ENCODE results near the gene HOXA6.

DNA sequence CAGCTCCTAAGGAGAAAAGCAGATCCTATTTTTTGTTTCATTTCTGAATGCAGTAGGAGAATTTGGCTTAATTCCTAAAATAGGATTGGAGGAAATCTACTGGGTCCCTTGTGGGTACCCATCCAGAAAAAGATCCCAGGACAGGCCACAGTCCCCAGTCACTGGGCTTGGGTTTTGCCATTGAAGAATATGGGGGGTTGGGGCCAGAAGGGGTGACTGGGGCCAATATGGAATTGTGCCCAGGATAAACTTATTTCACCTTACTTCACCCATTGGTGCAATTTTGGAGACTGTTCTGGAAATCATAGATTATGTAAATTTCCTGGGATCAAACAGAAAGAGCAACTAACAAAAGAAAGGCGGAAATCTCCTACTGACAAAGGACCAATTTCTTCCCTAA is 9.1 kb downstream of the HOXA6 start:
- TF ChIP-seq, protein P1, sequence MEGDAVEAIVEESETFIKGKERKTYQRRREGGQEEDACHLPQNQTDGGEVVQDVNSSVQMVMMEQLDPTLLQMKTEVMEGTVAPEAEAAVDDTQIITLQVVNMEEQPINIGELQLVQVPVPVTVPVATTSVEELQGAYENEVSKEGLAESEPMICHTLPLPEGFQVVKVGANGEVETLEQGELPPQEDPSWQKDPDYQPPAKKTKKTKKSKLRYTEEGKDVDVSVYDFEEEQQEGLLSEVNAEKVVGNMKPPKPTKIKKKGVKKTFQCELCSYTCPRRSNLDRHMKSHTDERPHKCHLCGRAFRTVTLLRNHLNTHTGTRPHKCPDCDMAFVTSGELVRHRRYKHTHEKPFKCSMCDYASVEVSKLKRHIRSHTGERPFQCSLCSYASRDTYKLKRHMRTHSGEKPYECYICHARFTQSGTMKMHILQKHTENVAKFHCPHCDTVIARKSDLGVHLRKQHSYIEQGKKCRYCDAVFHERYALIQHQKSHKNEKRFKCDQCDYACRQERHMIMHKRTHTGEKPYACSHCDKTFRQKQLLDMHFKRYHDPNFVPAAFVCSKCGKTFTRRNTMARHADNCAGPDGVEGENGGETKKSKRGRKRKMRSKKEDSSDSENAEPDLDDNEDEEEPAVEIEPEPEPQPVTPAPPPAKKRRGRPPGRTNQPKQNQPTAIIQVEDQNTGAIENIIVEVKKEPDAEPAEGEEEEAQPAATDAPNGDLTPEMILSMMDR (IDR thresholded peaks at IDR 0.05) = no peak
- no peak for TF ChIP-seq EZH2 (IDR thresholded peaks at IDR 0.05; ENCODE audit: borderline replicate concordance, insufficient read depth, low read depth, low read length, poor library complexity, severe bottlenecking)

Measured in B cell (primary cell).